GM12873 (cell line): ENCODE data around the gene CACNA1F.

Experiments
- CTCF ChIP-seq: IDR thresholded peaks from 2 replicates; pipeline ENCODE4 v1.5.1; 2012; ENCODE audit warnings: low read depth, mild to moderate bottlenecking, moderate library complexity, low read length, control low read depth; ENCODE audit not compliant: insufficient read depth; ENCODE audit errors: missing control alignments

The CACNA1F gene

GRCh38 chrX:49266523-49267445, 33.6 kb upstream of the CACNA1F start:
- TF ChIP-seq CTCF, result no peak

- TF ChIP-seq CTCF, result no peak
These were observed 31.3 kb upstream of the CACNA1F start, which contains the start of gene FOXP3 for GRCh38 chrX:49264460-49264859. TSS of gene FOXP3 (minus strand) at chrX:49264710. CDS start at chrX:49258505, 6,205 bp downstream.

GRCh38 chrX:49263631-49264030, 30.5 kb upstream of the CACNA1F start:
- TF ChIP-seq CTCF, result no peak

- no peak for TF ChIP-seq CTCF
These were observed 29.5 kb upstream of the CACNA1F start for GRCh38 chrX:49262603-49263002.

- no peak for TF ChIP-seq CTCF
These were observed 27.3 kb upstream of the CACNA1F start for GRCh38 chrX:49260221-49260985.

GRCh38 chrX:49258749-49259124, 25.6 kb upstream of the CACNA1F start:
- TF ChIP-seq CTCF, result no peak

GRCh38 chrX:49257846-49258748, 25.0 kb upstream of the CACNA1F start:
- no peak for TF ChIP-seq CTCF
